ENCODE results near the gene AGMO.

DNA sequence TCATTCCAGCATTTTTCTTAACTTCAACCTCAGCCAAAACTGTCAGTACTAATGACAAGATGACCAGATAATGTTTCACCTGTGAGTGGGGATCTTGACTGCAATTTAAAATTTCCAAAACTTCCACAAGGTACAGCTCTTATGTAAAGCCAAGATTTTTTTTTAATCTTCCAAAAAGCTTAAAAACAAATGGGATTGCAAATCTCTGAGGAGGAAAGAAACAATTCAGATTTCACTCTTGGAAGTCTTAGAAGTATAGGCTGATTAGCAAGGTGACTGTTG lies 90.2 kb downstream of the AGMO start:
- no peak for TF ChIP-seq STAT1 (IDR thresholded peaks at IDR 0.05; ENCODE audit: unreplicated experiment)
- TF ChIP-seq, protein P1, sequence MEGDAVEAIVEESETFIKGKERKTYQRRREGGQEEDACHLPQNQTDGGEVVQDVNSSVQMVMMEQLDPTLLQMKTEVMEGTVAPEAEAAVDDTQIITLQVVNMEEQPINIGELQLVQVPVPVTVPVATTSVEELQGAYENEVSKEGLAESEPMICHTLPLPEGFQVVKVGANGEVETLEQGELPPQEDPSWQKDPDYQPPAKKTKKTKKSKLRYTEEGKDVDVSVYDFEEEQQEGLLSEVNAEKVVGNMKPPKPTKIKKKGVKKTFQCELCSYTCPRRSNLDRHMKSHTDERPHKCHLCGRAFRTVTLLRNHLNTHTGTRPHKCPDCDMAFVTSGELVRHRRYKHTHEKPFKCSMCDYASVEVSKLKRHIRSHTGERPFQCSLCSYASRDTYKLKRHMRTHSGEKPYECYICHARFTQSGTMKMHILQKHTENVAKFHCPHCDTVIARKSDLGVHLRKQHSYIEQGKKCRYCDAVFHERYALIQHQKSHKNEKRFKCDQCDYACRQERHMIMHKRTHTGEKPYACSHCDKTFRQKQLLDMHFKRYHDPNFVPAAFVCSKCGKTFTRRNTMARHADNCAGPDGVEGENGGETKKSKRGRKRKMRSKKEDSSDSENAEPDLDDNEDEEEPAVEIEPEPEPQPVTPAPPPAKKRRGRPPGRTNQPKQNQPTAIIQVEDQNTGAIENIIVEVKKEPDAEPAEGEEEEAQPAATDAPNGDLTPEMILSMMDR (conservative IDR thresholded peaks at IDR 0.05; ENCODE audit: low read depth in 2 of 2) = no peak
- TF ChIP-seq JUNB (IDR thresholded peaks at IDR 0.05; ENCODE audit: unreplicated experiment) = no peak
- no peak for TF ChIP-seq POLR2AphosphoS5 (IDR thresholded peaks at IDR 0.05; ENCODE audit: low read depth)
- no peak for TF ChIP-seq REST (IDR thresholded peaks at IDR 0.05; ENCODE audit: unreplicated experiment)
- TF ChIP-seq EZH2phosphoT487 (IDR thresholded peaks at IDR 0.05; ENCODE audit: unreplicated experiment) = no peak
- TF ChIP-seq EZH2 (IDR thresholded peaks at IDR 0.05; ENCODE audit: low read depth, unreplicated experiment) = no peak
